Middle frontal gyrus (tissue), 1 donor: Measurements from ENCODE around the gene EBF4.
A peak's percentile ranks its signal among the peaks of the same experiment; 100 is the strongest.

Experiments used
- DNase-seq: peaks from one replicate; pipeline ENCODE4 v3.0.0-alpha.2; 2015; ENCODE audit warnings: low spot score; ENCODE audit errors: extremely low spot score

The EBF4 gene

GRCh38 chr20:2692036-2692885 is at the start of gene EBF4:
Gene EBF4, plus strand, starts transcription at chr20:2692780. Its CDS starts 866 bp downstream, at chr20:2693646.
- no peak for DNase-seq

GRCh38 chr20:2643708-2644107 is 48.9 kb upstream of the EBF4 start:
- DNase-seq = no peak

GRCh38 chr20:2651772-2652723 is 40.5 kb upstream of the EBF4 start, which contains the start of gene NOP56:
Gene NOP56, plus strand, starts transcription at chr20:2652632. Its CDS starts 29 bp downstream, at chr20:2652661.
- peak; percentile 92 for DNase-seq

GRCh38 chr20:2652724-2653555 is 39.6 kb upstream of the EBF4 start:
- no peak for DNase-seq

GRCh38 chr20:2653556-2654383 is 38.8 kb upstream of the EBF4 start:
- no peak for DNase-seq

GRCh38 chr20:2654384-2654822 is 38.2 kb upstream of the EBF4 start:
- DNase-seq = no peak

- DNase-seq = no peak
These were observed 37.7 kb upstream of the EBF4 start for GRCh38 chr20:2654831-2655230.

GRCh38 chr20:2655331-2656116 is 37.1 kb upstream of the EBF4 start:
- DNase-seq = no peak

GRCh38 chr20:2656471-2657117 is 36.0 kb upstream of the EBF4 start:
- no peak for DNase-seq

- no peak for DNase-seq
These were observed 35.3 kb upstream of the EBF4 start for GRCh38 chr20:2657241-2657640.

GRCh38 chr20:2657674-2658073 is 34.9 kb upstream of the EBF4 start:
- no peak for DNase-seq

- DNase-seq = no peak
These were observed 33.9 kb upstream of the EBF4 start for GRCh38 chr20:2658414-2659354.

GRCh38 chr20:2659547-2659946 is 33.0 kb upstream of the EBF4 start:
- DNase-seq = no peak

GRCh38 chr20:2663364-2663886 is 29.2 kb upstream of the EBF4 start:
- no peak for DNase-seq

GRCh38 chr20:2663887-2664719 is 28.5 kb upstream of the EBF4 start, which contains the start of gene IDH3B:
Gene IDH3B, minus strand, starts transcription at chr20:2664216. Its CDS starts 28 bp downstream, at chr20:2664188.
- DNase-seq = peak; percentile 92

GRCh38 chr20:2671977-2672376 is 20.6 kb upstream of the EBF4 start:
- DNase-seq = no peak
